ENCODE data around the gene F9.

DNA sequence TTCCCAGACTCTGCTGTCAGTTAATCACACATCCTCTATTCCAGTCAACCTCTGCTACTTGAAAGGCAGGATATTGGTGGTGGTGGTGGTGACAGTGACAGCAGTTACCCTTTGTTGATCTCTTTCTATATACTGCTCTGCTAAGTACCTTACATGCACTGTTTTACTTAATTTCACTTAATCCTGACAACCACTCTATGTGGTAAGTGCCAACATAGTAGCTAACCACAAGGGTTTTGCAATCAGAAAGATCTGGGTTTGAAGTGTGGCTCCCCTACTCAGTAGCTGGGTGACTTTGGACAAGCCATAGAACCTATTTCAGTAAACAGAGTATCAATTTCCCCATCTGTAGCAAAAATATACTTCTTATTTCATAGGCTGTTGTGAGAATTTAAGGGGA lies 24.2 kb upstream of the F9 start:
- TF ChIP-seq POLR2A (IDR thresholded peaks at IDR 0.05) (no peak), POLR2AphosphoS5 (IDR thresholded peaks at IDR 0.05) (no peak), EP300 (IDR thresholded peaks at IDR 0.05) (no peak)
- TF ChIP-seq, protein P1, sequence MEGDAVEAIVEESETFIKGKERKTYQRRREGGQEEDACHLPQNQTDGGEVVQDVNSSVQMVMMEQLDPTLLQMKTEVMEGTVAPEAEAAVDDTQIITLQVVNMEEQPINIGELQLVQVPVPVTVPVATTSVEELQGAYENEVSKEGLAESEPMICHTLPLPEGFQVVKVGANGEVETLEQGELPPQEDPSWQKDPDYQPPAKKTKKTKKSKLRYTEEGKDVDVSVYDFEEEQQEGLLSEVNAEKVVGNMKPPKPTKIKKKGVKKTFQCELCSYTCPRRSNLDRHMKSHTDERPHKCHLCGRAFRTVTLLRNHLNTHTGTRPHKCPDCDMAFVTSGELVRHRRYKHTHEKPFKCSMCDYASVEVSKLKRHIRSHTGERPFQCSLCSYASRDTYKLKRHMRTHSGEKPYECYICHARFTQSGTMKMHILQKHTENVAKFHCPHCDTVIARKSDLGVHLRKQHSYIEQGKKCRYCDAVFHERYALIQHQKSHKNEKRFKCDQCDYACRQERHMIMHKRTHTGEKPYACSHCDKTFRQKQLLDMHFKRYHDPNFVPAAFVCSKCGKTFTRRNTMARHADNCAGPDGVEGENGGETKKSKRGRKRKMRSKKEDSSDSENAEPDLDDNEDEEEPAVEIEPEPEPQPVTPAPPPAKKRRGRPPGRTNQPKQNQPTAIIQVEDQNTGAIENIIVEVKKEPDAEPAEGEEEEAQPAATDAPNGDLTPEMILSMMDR (IDR thresholded peaks at IDR 0.05) = no peak
